HG03108 (cell line): Measurements from ENCODE around the gene KRTAP29-1.
"Not testable (repeated sequence)": the region's sequence is repeated elsewhere in the genome, so short reads cannot be mapped to it uniquely, and the experiment has no call there.

Experiments used
- ATAC-seq: cut with Tn5 transposase; IDR thresholded peaks from one replicate; pipeline ENCODE4 v1.9.1; 2021; ENCODE audit warnings: moderate library complexity; ENCODE audit not compliant: unreplicated experiment

The KRTAP29-1 gene

GRCh38 chr17:41302981-41303380 is 330 bp upstream of the KRTAP29-1 start:
- ATAC-seq = no peak

- no peak for ATAC-seq
Measured at GRCh38 chr17:41301204-41301790, 1.4 kb downstream of the KRTAP29-1 start.

GRCh38 chr17:41298458-41299135 is 4.1 kb downstream of the KRTAP29-1 start:
- no peak for ATAC-seq

GRCh38 chr17:41296846-41297245 is 5.8 kb downstream of the KRTAP29-1 start:
- ATAC-seq = no peak

- ATAC-seq = no peak
Measured at GRCh38 chr17:41294016-41294415, 8.6 kb downstream of the KRTAP29-1 start.

- ATAC-seq = no peak
Measured at GRCh38 chr17:41287050-41287449, 15.6 kb downstream of the KRTAP29-1 start.

- ATAC-seq = no peak
Measured at GRCh38 chr17:41284546-41284945, 18.1 kb downstream of the KRTAP29-1 start.

GRCh38 chr17:41284043-41284442 is 18.6 kb downstream of the KRTAP29-1 start:
- ATAC-seq = no peak

GRCh38 chr17:41278176-41278955 is 24.3 kb downstream of the KRTAP29-1 start:
- ATAC-seq = no peak

GRCh38 chr17:41275648-41276190 is 26.9 kb downstream of the KRTAP29-1 start, which contains the start of gene KRTAP9-7:
Gene KRTAP9-7 (plus strand): TSS chr17:41275698. CDS start chr17:41275698, 0 bp downstream.
- not testable (repeated sequence) for ATAC-seq

- ATAC-seq = no peak
Measured at GRCh38 chr17:41271858-41272257, 30.8 kb downstream of the KRTAP29-1 start.

- ATAC-seq = not testable (repeated sequence)
Measured at GRCh38 chr17:41271323-41271722, 31.3 kb downstream of the KRTAP29-1 start.

GRCh38 chr17:41267711-41268110 is 34.9 kb downstream of the KRTAP29-1 start:
- ATAC-seq = no peak

GRCh38 chr17:41265078-41265477 is 37.6 kb downstream of the KRTAP29-1 start, which contains the start of gene KRTAP9-6:
Gene KRTAP9-6 (plus strand): TSS chr17:41265378. CDS start chr17:41265378, 0 bp downstream.
- no peak for ATAC-seq

GRCh38 chr17:41264599-41264998 is 38.1 kb downstream of the KRTAP29-1 start:
- no peak for ATAC-seq

GRCh38 chr17:41263212-41263611 is 39.4 kb downstream of the KRTAP29-1 start:
- no peak for ATAC-seq

GRCh38 chr17:41258406-41258805 is 44.2 kb downstream of the KRTAP29-1 start:
- ATAC-seq = no peak

- ATAC-seq = no peak
Measured at GRCh38 chr17:41256291-41256685, 46.4 kb downstream of the KRTAP29-1 start.

GRCh38 chr17:41255381-41256290 is 47.0 kb downstream of the KRTAP29-1 start, which contains the start of gene KRTAP9-9:
Gene KRTAP9-9 (plus strand): TSS chr17:41255384.
- not testable (repeated sequence) for ATAC-seq

- ATAC-seq = no peak
Measured at GRCh38 chr17:41254861-41255260, 47.8 kb downstream of the KRTAP29-1 start.
